ENCODE results near the gene PAPSS1.

Gene PAPSS1

GRCh38 chr4:107718351-107718965, 1.6 kb downstream of the PAPSS1 start:
- ChIA-PET CTCF (interaction anchor here (1.8 to 2.9 kb wide), 3 partner anchors 8 to 17 kb away, joined by 6 to 10 read pairs (median 6); no protein-coding TSS in a partner anchor), POLR2A (no interaction called here)
- TF ChIP-seq CTCF (IDR thresholded peaks at IDR 0.05; ENCODE audit: control extremely low read depth, extremely low read depth, low read depth, missing control alignments), result no peak
- DNase-seq (ENCODE audit: extremely low spot score), result peak; percentile 20

DNA sequence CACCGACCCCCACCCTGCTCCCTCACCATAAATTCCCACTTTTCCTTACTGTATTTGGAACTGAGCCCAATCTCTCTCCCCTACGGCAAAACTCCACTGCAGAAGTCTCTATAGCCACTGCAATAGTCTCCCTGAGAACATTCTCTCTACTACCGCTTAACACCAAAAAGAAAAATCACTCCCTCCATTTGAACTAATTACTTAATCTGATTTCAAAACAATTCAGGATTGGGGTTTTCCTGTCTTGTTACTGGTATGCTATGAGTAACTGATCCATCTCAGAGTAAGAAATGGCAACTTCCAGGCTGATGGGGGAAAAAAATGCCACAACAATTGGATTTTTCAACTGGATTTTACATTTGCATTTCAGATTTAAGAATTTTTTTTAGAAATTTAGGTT, 5.8 kb downstream of the PAPSS1 start:
- CTCF ChIA-PET, result interaction anchor here (1.0 kb wide), 1 partner anchor 13 kb away, joined by 5 read pairs; no protein-coding TSS in a partner anchor
- DNase-seq (ENCODE audit: extremely low spot score), result no peak
- POLR2A ChIA-PET, result no interaction called here
- no peak for TF ChIP-seq CTCF (IDR thresholded peaks at IDR 0.05; ENCODE audit: control extremely low read depth, extremely low read depth, low read depth, missing control alignments)

- CTCF ChIA-PET, result no interaction called here
- DNase-seq (ENCODE audit: extremely low spot score), result no peak
- POLR2A ChIA-PET, result no interaction called here
- no peak for TF ChIP-seq CTCF (IDR thresholded peaks at IDR 0.05; ENCODE audit: control extremely low read depth, extremely low read depth, low read depth, missing control alignments)
Observed at GRCh38 chr4:107712236-107712635, 7.8 kb downstream of the PAPSS1 start.

DNA sequence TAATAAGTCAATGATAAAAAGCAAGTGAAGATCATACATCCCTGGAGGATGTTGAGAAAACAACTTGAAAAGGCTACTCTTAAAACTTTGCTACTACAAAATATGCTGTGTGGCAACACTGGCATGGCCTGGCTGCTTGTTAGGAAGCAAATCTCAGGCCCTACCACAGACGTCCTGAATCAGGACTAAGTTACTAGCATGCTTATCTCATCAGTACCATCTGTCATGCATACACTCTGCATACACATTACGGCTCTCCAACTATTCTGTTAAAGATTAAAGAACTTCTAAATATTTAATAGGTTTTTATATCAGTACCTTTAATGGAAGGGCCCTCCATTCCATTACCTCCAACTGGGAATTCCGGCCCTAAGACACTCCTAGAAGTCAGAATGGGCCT, 8.2 kb downstream of the PAPSS1 start:
- ChIA-PET CTCF (no interaction called here), POLR2A (no interaction called here)
- no peak for DNase-seq (ENCODE audit: extremely low spot score)
- TF ChIP-seq CTCF (IDR thresholded peaks at IDR 0.05; ENCODE audit: control extremely low read depth, extremely low read depth, low read depth, missing control alignments), result no peak

DNA sequence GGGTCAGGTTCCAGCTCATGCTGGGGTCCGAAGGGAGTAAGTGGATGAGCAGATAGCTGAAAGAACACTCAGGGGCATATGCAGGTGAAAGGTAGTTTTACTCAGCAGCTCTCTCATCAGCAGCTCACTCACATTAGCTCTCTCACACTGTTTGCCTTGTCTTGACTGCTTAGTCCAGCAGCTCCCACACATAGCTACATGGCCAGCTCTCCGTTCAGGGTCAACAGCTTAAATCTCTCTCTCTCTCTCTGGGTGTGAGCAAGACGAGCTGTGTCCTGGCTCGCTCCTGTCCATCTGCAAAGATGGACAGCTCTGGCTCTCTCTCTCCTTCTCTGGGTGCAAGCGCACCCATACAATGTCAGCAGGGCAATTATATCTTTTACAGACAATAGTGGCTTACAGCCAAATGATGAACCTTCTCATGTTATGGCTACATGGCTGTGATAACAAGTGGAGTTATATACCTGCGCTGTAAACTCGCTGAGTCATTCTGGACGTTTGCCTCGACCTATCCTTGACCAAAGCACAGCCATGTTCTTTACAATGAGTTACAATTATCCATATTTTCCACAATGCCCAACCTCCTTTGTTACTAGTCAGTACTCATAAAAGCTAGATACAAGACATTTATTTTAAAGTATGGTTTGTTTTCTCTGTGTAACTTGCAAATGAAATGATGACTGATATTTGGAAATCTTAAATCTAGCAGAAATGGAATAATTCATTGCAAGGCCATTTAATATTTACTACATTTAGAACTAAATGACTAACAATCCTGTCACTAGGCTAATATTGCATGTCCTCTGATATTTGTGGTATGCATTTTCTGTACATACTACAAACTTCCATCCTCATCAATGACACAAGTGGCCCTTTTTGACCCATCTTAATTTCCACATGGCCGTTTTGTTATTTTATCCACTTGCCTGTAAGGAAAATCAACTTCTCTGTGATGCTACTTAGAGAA, 9.3 kb downstream of the PAPSS1 start:
- CTCF ChIA-PET, result interaction anchor here (1.1 to 3.1 kb wide), 3 partner anchors 9 to 25 kb away, joined by 6 to 8 read pairs (median 6); partner anchors contain the start of gene PAPSS1
- POLR2A ChIA-PET, result no interaction called here
- DNase-seq (ENCODE audit: extremely low spot score), result no peak
- TF ChIP-seq CTCF (IDR thresholded peaks at IDR 0.05; ENCODE audit: control extremely low read depth, extremely low read depth, low read depth, missing control alignments), result no peak

DNA sequence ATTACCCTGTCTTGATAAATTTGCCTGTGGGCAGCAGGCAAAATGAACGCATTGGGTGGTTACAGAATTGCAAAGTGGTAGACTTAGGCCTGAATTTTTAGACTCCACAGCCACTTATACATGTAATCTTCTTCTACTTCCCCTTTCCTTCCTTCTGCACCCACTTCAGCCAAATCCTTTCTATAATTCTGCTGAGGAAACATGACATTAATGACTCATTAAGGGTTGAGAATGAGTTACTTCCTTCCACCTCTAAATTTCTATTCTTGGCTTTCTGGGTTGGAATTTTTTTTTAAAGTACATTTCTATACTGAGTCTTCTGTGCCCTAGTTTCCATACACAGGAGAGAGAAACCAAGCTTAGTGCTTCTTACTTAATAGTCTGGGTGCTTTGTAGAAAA, 10.1 kb downstream of the PAPSS1 start:
- TF ChIP-seq CTCF (IDR thresholded peaks at IDR 0.05; ENCODE audit: control extremely low read depth, extremely low read depth, low read depth, missing control alignments), result no peak
- ChIA-PET POLR2A (no interaction called here), CTCF (interaction anchor here (1.1 to 3.1 kb wide), 4 partner anchors 8 to 26 kb away, joined by 5 to 8 read pairs (median 6); partner anchors contain the start of gene PAPSS1)
- DNase-seq (ENCODE audit: extremely low spot score), result no peak
